ENCODE measurements around the gene BAIAP2. TPM values are rescaled to one million over a fixed set of nuclear protein-coding genes. Genes with fewer than 3 reads are reported as not detected.

The BAIAP2 gene
- total RNA-seq, 2 experiments from 2014 or later = 2.8 TPM

- CTCF ChIA-PET = no interaction called here
- no peak overlapping the region for H3K27ac Mint-ChIP-seq
- no peak for DNase-seq
- POLR2A ChIA-PET = no interaction called here
- H3K9me3 Mint-ChIP-seq = no peaks in the 10 kb centered on the region
- H3K36me3 Mint-ChIP-seq (ENCODE audit: low read depth) = no peaks in the 10 kb centered on the region
- H3K4me3 Mint-ChIP-seq = no peak overlapping the region
- H3K27me3 Mint-ChIP-seq = peaks cover 18% of the 10 kb centered on the region
- peaks cover 6% of the 10 kb centered on the region for H3K4me1 Mint-ChIP-seq
These were observed 4.1 kb downstream of the BAIAP2 start for GRCh38 chr17:81039096-81039495.

- H3K4me1 Mint-ChIP-seq = peaks cover 4% of the 10 kb centered on the region
- H3K9me3 Mint-ChIP-seq = no peaks in the 10 kb centered on the region
- ChIA-PET POLR2A (no interaction called here), CTCF (no interaction called here)
- H3K27ac Mint-ChIP-seq = no peak overlapping the region
- no peak for DNase-seq
- peaks cover 17% of the 10 kb centered on the region for H3K27me3 Mint-ChIP-seq
- no peaks in the 10 kb centered on the region for H3K36me3 Mint-ChIP-seq (ENCODE audit: low read depth)
- H3K4me3 Mint-ChIP-seq = no peak overlapping the region
These were observed 5.2 kb downstream of the BAIAP2 start for GRCh38 chr17:81039854-81040758.

- Mint-ChIP-seq H3K9me3 (no peaks in the 10 kb centered on the region), H3K36me3 (ENCODE audit: low read depth) (no peaks in the 10 kb centered on the region), H3K27ac (no peak overlapping the region), H3K4me3 (no peak overlapping the region), H3K27me3 (peaks cover 14% of the 10 kb centered on the region), H3K4me1 (peaks cover 1% of the 10 kb centered on the region)
- DNase-seq = no peak
- ChIA-PET CTCF (interaction anchor here (0.7 kb wide), 1 partner anchor 19 kb away, joined by 3 read pairs; no protein-coding TSS in a partner anchor), POLR2A (no interaction called here)
These were observed 5.9 kb downstream of the BAIAP2 start for GRCh38 chr17:81040791-81041337.

- no peak for DNase-seq
- ChIA-PET POLR2A (no interaction called here), CTCF (no interaction called here)
- Mint-ChIP-seq H3K9me3 (no peaks in the 10 kb centered on the region), H3K4me3 (no peak overlapping the region), H3K36me3 (ENCODE audit: low read depth) (no peaks in the 10 kb centered on the region), H3K4me1 (no peaks in the 10 kb centered on the region), H3K27ac (no peak overlapping the region), H3K27me3 (no peaks in the 10 kb centered on the region)
These were observed 7.7 kb downstream of the BAIAP2 start for GRCh38 chr17:81042606-81043005.

GRCh38 chr17:81043319-81043724 is 8.4 kb downstream of the BAIAP2 start:
- no peak for DNase-seq
- H3K27ac Mint-ChIP-seq = no peak overlapping the region
- H3K9me3 Mint-ChIP-seq = no peaks in the 10 kb centered on the region
- no peaks in the 10 kb centered on the region for H3K36me3 Mint-ChIP-seq (ENCODE audit: low read depth)
- H3K27me3 Mint-ChIP-seq = no peaks in the 10 kb centered on the region
- H3K4me1 Mint-ChIP-seq = no peaks in the 10 kb centered on the region
- POLR2A ChIA-PET = no interaction called here
- CTCF ChIA-PET = no interaction called here
- no peak overlapping the region for H3K4me3 Mint-ChIP-seq

- DNase-seq = no peak
- no peak overlapping the region for H3K4me3 Mint-ChIP-seq
- H3K27me3 Mint-ChIP-seq = no peaks in the 10 kb centered on the region
- no peaks in the 10 kb centered on the region for H3K9me3 Mint-ChIP-seq
- H3K27ac Mint-ChIP-seq = no peak overlapping the region
- no peaks in the 10 kb centered on the region for H3K36me3 Mint-ChIP-seq (ENCODE audit: low read depth)
- H3K4me1 Mint-ChIP-seq = peaks cover 3% of the 10 kb centered on the region
- ChIA-PET CTCF (no interaction called here), POLR2A (no interaction called here)
These were observed 8.9 kb downstream of the BAIAP2 start for GRCh38 chr17:81043725-81044427.

GRCh38 chr17:81044428-81044763 is 9.4 kb downstream of the BAIAP2 start:
- DNase-seq = no peak
- no peak overlapping the region for H3K4me3 Mint-ChIP-seq
- H3K36me3 Mint-ChIP-seq (ENCODE audit: low read depth) = no peaks in the 10 kb centered on the region
- POLR2A ChIA-PET = no interaction called here
- H3K27me3 Mint-ChIP-seq = no peaks in the 10 kb centered on the region
- no peak overlapping the region for H3K27ac Mint-ChIP-seq
- H3K4me1 Mint-ChIP-seq = peaks cover 9% of the 10 kb centered on the region
- no peaks in the 10 kb centered on the region for H3K9me3 Mint-ChIP-seq
- CTCF ChIA-PET = no interaction called here

- H3K9me3 Mint-ChIP-seq = no peaks in the 10 kb centered on the region
- ChIA-PET CTCF (interaction anchor here (1.6 kb wide), 1 partner anchor 12 kb away, joined by 4 read pairs; no protein-coding TSS in a partner anchor), POLR2A (no interaction called here)
- peaks cover 13% of the 10 kb centered on the region for H3K4me1 Mint-ChIP-seq
- no peak overlapping the region for H3K4me3 Mint-ChIP-seq
- no peak for DNase-seq
- H3K36me3 Mint-ChIP-seq (ENCODE audit: low read depth) = no peaks in the 10 kb centered on the region
- no peak overlapping the region for H3K27ac Mint-ChIP-seq
- H3K27me3 Mint-ChIP-seq = no peaks in the 10 kb centered on the region
These were observed 10.0 kb downstream of the BAIAP2 start for GRCh38 chr17:81044764-81045589.

- ChIA-PET POLR2A (no interaction called here), CTCF (interaction anchor here (1.0 to 1.6 kb wide), 3 partner anchors 10 to 22 kb away, joined by 3 to 4 read pairs (median 3); partner anchors contain the start of gene BAIAP2)
- H3K4me3 Mint-ChIP-seq = no peak overlapping the region
- no peak overlapping the region for H3K27ac Mint-ChIP-seq
- H3K36me3 Mint-ChIP-seq (ENCODE audit: low read depth) = no peaks in the 10 kb centered on the region
- peaks cover 13% of the 10 kb centered on the region for H3K4me1 Mint-ChIP-seq
- H3K27me3 Mint-ChIP-seq = no peaks in the 10 kb centered on the region
- no peak for DNase-seq
- no peaks in the 10 kb centered on the region for H3K9me3 Mint-ChIP-seq
These were observed 10.7 kb downstream of the BAIAP2 start for GRCh38 chr17:81045590-81046095.

- Mint-ChIP-seq H3K36me3 (ENCODE audit: low read depth) (no peaks in the 10 kb centered on the region), H3K4me3 (no peak overlapping the region), H3K9me3 (no peaks in the 10 kb centered on the region), H3K27me3 (no peaks in the 10 kb centered on the region), H3K4me1 (peaks cover 13% of the 10 kb centered on the region), H3K27ac (no peak overlapping the region)
- ChIA-PET POLR2A (no interaction called here), CTCF (interaction anchor here (1.0 to 1.6 kb wide), 3 partner anchors 11 to 23 kb away, joined by 3 to 4 read pairs (median 3); partner anchors contain the start of gene BAIAP2)
- DNase-seq = no peak
These were observed 11.3 kb downstream of the BAIAP2 start for GRCh38 chr17:81046132-81046769.

GRCh38 chr17:81046770-81047359 is 11.9 kb downstream of the BAIAP2 start:
- H3K27ac Mint-ChIP-seq = no peak overlapping the region
- ChIA-PET POLR2A (no interaction called here), CTCF (interaction anchor here (1.6 kb wide), 1 partner anchor 10 kb away, joined by 4 read pairs; no protein-coding TSS in a partner anchor)
- no peaks in the 10 kb centered on the region for H3K36me3 Mint-ChIP-seq (ENCODE audit: low read depth)
- no peaks in the 10 kb centered on the region for H3K27me3 Mint-ChIP-seq
- H3K9me3 Mint-ChIP-seq = no peaks in the 10 kb centered on the region
- peaks cover 13% of the 10 kb centered on the region for H3K4me1 Mint-ChIP-seq
- no peak overlapping the region for H3K4me3 Mint-ChIP-seq
- DNase-seq = no peak

Measured in activated CD4-positive, alpha-beta T cell treated with anti-CD3 and anti-CD28 coated beads, Interleukin-2, amount 10 ng/mL, durations not matched to agents 7 days and 5 days (primary cell).